ENCODE measurements around the gene SRPK2.
"Not testable (repeated sequence)": the region's sequence is repeated elsewhere in the genome, so short reads cannot be mapped to it uniquely, and the experiment has no call there.

- not testable (repeated sequence) for TF ChIP-seq CTCF (conservative IDR thresholded peaks at IDR 0.05; ENCODE audit: low read depth, low read length); EZH2phosphoT487 (IDR thresholded peaks at IDR 0.05; ENCODE audit: borderline replicate concordance, low read length); EZH2 (IDR thresholded peaks at IDR 0.05; ENCODE audit: low read length, unreplicated experiment)
These were observed 26.0 kb downstream of the SRPK2 start for GRCh38 chr7:105362685-105363084.

Data from PC-3 (cell line).